ENCODE results near the gene HPDL.
"Not testable (repeated sequence)": the region's sequence is repeated elsewhere in the genome, so short reads cannot be mapped to it uniquely, and the experiment has no call there.

The HPDL gene

DNA sequence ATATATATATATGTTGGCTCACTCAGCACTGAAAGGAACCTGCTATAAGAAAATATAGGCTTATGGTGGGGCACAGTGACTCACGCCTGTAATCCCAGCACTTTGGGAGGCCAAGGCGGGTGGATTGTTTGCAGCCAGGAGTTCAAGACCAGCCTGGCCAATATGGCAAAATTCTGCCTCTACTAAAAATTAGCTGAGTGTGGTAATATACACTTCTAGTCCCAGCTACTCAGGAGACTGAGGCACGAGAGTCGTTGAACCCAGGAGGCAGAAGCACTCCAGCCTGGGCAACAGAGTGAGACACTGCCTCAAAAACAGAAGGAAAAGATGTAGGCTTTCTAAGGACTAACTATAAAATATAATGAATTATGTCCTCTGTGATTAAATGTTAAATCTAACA is 28.1 kb downstream of the HPDL start:
- no peak for DNase-seq

GRCh38 chr1:45355683-45356082 is 29.0 kb downstream of the HPDL start:
- no peak for DNase-seq

GRCh38 chr1:45356186-45356585 is 29.5 kb downstream of the HPDL start:
- DNase-seq: no peak

DNA sequence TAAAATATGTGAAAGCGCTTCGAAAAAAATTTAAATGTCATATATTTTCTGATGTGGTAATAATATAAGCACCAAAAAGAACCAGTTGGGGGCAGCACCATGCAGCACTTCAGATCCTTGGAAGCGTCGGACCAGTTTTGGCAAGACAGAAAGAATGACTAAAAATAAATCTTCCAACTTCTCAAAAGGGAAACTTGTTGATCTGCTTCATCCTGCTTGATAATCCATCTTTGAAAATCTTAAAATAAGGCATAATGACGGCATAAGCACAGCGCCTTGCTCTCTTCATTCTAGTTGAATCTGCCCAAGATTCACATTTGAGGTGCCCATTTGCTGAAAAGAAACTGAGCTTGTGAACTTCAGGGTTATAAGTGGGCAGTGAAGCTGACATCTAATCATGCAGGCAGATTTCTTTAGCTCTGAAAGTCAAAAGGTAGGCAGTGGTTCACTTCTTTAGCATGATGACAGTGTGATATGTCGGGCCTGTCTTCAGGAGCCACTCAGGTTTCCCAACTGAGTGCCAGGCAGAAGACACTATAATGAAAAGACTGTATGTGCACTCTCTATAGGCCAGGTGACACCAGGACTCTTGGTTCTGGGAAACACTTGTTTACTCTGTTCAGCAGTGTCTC is 33.3 kb downstream of the HPDL start:
- DNase-seq: peak; percentile 56

DNA sequence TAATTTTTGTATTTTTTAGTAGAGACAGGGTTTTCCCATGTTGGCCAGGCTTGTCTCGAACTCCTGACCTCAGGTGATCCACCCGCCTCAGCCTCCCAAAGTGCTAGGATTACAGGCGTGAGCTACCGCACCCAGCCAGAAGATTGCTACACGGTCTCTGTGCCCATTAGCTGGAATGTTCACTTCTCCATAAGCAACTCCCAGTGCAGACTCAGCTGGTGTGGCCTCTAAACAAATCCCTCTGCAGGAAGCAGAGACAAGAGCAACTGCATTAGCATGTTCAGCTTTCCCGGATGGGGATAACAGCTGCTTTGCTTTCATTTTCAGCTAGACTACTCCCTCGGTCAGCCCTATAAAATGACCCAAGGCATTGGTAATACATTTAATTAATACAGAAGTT is 34.3 kb downstream of the HPDL start:
- not testable (repeated sequence) for DNase-seq

DNA sequence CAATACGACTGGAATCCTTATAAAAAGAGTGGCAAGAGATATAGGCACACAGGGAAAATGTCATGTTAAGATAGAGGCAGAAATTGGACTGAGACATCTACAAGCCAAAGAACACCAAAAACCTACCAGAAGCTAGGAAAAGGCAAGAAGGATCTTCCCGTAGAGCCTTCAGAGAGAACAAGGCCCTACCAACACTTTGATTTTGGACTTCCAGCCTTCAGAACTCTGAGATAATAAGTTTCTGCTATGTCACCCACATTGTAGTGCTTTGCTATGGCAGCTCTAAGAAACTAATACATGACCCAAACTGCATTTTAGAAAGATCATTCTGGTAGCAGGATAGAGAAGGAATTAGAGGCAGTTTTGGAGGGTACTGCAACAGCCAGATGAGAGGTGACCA is 37.6 kb downstream of the HPDL start:
- no peak for DNase-seq

DNA sequence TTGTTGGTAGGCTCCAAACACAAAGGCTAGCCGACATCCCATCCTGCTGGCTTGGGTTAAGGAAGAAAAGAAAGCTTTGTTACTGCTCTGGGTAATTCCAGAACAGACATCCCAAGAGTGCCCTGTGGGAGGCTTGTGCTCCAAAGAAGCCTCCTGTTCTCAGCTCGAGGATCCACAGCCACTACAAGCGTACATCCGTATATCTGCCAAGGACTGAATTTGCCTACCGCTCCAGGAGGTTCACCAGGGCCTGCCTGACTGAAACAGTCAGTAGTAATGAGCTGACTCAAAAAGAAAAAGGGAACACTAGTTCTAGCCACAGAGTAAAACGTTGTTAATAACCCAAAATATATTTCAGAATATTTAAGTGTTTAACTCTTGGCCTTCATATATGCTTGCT is 38.4 kb downstream of the HPDL start:
- DNase-seq: no peak

GRCh38 chr1:45370575-45370974 is 43.9 kb downstream of the HPDL start:
- DNase-seq: no peak

- no peak for DNase-seq
Measured at GRCh38 chr1:45373573-45373972, 46.9 kb downstream of the HPDL start.

DNA sequence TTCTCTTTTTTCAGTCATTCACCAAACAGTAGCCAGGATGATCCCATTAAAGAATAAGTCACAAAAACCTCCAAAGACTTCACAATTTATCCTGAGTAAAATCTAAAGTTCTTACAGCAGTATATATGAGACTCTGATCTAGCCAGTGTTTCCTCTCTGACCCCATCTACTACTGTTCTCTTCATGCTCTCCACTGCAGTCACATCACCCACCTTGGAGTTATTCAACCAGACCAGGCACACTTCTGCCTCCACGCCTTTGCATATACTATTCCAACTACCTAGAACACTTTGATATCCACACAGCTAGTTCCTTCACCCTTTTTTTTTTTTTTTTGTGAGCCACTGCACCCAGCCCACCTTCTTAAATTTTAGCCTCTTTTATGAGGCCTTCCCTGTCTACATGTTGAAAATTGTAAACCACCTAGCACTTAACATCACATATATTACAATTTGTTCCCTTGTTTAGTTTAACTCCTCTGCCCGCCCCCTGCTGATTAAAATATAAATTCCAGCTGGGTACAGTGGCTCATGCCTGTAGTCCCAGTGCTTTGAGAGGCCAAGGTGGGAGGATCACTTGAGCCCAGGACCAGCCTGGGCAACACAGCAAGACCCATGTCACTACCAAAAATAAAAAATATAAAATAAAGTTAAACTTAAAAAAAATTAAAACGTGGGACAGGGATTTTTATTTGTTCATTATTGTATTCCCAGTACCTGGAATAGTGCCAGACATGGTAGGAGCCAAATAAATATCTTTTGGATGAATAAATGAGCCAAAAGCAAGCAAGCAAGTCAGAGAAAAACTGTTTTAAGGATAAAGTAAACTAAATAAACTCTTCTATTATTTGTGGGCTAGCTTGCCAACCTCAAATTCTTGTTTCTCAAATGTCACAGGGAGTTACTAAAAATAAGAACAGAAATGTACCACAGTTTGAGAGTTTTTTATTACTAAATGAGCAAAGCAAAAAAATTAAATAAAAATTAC is 48.7 kb downstream of the HPDL start:
- no peak for DNase-seq

DNA sequence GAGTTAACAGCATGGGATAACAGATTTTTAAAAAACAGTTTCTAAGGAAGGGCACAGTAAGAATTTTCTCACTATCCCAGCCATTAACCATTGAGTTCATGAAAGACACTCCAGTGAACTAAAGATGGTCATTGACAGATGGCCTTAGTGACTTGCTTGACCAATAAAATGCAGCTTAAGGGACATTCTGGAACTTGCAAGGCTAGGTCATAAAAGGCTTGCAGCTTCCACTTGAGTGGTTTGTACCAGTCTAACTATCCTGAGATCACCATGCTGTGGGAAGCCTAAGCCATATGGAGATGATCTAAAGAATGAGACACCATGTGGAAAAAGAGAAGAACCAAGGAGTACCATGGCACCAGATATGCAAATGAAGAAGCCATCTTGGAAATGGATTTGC is 51.5 kb downstream of the HPDL start:
- no peak for DNase-seq
